ENCODE results near the gene CELA1. TPM values are rescaled to one million over a fixed set of nuclear protein-coding genes. Genes with fewer than 3 reads are reported as not detected.

Gene CELA1
- polyA plus RNA-seq, 3 donors, result 0.67 to 3.0 TPM; not detected in 1

DNA sequence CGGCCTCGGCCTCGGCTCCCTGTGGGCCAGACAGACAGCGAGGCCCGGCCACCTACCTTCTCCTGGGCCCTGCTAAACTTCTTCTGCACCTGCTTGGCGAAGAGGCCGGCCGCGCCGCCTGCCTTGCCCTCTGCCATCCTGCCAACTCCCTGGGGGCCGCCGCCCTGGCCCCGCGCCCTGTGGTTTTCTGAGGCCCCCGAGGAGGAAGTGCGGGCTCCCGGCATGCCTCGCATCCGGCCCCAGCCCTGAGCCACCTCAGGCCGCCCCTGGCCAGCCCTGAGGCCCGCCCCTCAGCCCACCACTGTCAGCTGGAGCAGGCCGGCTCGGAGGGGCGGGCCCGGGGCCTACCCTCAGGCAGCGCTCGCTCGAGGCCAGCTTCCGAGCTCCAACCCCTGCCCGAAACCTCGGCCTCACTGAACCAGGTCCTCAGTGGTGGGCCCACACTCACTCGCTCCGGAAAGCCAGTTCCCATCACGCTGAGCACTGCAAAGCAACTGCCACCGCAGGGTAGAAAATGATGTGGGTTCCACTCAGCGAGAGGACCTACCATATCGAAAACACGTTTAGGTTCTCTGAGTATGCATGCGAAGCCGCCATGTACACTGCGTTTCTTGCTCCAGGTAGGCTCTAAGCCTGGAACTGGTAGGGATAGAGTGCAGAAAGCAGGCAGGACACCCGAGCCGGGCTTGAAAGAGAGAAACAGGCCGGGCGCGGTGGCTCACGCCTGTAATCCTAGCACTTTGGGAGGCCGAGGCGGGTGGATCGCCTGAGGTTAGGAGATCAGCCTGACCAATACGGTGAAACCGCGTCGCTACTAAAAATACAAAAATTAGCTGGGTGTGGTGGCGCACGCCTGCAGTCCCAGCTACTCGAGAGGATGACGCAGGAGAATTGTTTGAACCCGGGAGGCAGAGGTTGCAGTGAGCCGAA, 22.2 kb downstream of the CELA1 start, which contains the start of gene BIN2:
BIN2 (minus strand) TSS at position 209 of the 930 bp plus-strand sequence; CDS start at position 137, 72 bp downstream.
- peaks cover 11 to 20% of the 10 kb centered on the region in 2 donors for H3K36me3 Mint-ChIP-seq
- TF ChIP-seq, protein P1, sequence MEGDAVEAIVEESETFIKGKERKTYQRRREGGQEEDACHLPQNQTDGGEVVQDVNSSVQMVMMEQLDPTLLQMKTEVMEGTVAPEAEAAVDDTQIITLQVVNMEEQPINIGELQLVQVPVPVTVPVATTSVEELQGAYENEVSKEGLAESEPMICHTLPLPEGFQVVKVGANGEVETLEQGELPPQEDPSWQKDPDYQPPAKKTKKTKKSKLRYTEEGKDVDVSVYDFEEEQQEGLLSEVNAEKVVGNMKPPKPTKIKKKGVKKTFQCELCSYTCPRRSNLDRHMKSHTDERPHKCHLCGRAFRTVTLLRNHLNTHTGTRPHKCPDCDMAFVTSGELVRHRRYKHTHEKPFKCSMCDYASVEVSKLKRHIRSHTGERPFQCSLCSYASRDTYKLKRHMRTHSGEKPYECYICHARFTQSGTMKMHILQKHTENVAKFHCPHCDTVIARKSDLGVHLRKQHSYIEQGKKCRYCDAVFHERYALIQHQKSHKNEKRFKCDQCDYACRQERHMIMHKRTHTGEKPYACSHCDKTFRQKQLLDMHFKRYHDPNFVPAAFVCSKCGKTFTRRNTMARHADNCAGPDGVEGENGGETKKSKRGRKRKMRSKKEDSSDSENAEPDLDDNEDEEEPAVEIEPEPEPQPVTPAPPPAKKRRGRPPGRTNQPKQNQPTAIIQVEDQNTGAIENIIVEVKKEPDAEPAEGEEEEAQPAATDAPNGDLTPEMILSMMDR (IDR thresholded peaks at IDR 0.05), result no peak
- Histone ChIP-seq H3K79me2 (ENCODE audit: insufficient read depth, low read length) (peaks cover 73% of the 10 kb centered on the region), H2AFZ (ENCODE audit: insufficient read depth, low read depth, low read length, poor library complexity, severe bottlenecking) (peak within 1 kb of the TSS; percentile 75), H3K9me3 (replicated peaks in 1 of 2; ENCODE audit: control insufficient read depth in 1 of 2, insufficient read depth in 1 of 2, low read length in 2 of 2) (no peaks in the 10 kb centered on the region), H3K27ac (ENCODE audit: low read depth in 1 of 2, low read length in 2 of 2) (peak within 1 kb of the TSS; percentile 83 to 95), H3K36me3 (replicated peaks in 1 of 2; ENCODE audit: control insufficient read depth in 1 of 2, insufficient read depth in 2 of 2, low read length in 2 of 2) (no peaks in the 10 kb centered on the region), H3K4me3 (replicated peaks in 1 of 3; ENCODE audit: low read depth in 2 of 3, low read length in 3 of 3) (peak within 1 kb of the TSS; percentile 68 to 99 (median 81)), H3K4me1 (ENCODE audit: control insufficient read depth in 1 of 2, insufficient read depth in 2 of 2, low read length in 2 of 2) (peaks cover 92 to 97% of the 10 kb centered on the region in 2 donors), H4K20me1 (ENCODE audit: insufficient read depth, low read length) (peaks cover 31% of the 10 kb centered on the region), H3K9ac (ENCODE audit: insufficient read depth, low read length, poor library complexity, severe bottlenecking) (peak within 1 kb of the TSS; percentile 84), H3K4me2 (replicated peaks; ENCODE audit: extremely low read depth, low read length, poor library complexity, severe bottlenecking) (peak within 1 kb of the TSS; percentile 99), H3K27me3 (ENCODE audit: control insufficient read depth in 2 of 2, insufficient read depth in 2 of 2, low read length in 2 of 2) (no peaks in the 10 kb centered on the region)
- peak in 2 of 3 donors; percentile 56 to 58 for DNase-seq
- H3K9me3 Mint-ChIP-seq, result no peaks in the 10 kb centered on the region
- H3K4me1 Mint-ChIP-seq, result peaks cover 92% of the 10 kb centered on the region
- peak within 1 kb of the TSS; percentile 92 to 98 for H3K4me3 Mint-ChIP-seq
- WGBS (ENCODE audit: insufficient coverage), result 30% methylated on average over 56 of the region's 60 CpGs
- H3K27ac Mint-ChIP-seq, result peak within 1 kb of the TSS; percentile 89 to 95 (median 92)
- peaks cover 0 to 2% (median 0%) of the 10 kb centered on the region in 3 donors for H3K27me3 Mint-ChIP-seq (ENCODE audit: low read depth in 3 of 3)
- intact Hi-C loops (cut with micrococcal nuclease), result loop anchor here in 1 of 2 donors (5.0 kb wide), 1 partner anchor 68 kb away; the partner anchor contains the start of gene GALNT6

DNA sequence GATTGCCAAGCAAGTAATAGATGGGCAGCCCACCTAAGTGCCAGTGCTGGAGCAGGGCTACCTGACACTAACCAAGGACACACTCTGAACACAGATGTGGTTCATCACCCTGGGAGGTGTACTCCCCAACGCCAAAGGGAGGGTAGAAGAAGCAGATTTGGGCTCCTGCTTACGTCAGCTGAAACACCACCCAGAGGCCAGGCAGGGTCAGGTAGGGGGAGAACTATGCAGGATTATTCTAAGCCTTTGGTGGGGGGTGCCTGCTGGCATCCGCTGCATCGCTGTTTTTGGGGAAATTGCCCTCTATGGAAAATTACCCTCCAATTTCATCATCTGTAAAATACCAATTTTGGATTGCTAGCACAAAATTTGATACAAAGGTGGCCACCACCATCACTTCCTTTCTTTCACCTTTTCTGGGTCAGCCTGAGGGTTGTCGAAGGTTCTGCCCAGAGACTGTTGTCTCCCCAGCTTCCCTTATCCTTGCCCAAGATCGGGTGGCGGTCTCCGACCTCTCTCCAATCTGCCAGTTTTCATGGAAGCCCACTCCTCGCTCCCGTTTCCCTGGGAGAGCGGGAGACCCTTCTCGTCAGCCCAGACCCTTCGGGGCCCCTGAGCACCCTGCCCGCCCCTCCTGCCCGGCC, 23.0 kb downstream of the CELA1 start:
- Histone ChIP-seq H3K4me2 (replicated peaks; ENCODE audit: extremely low read depth, low read length, poor library complexity, severe bottlenecking) (peak overlapping the region; percentile 99), H3K27ac (ENCODE audit: low read depth in 1 of 2, low read length in 2 of 2) (peak overlapping the region; percentile 83 to 95), H2AFZ (ENCODE audit: insufficient read depth, low read depth, low read length, poor library complexity, severe bottlenecking) (peak overlapping the region; percentile 75), H3K9me3 (replicated peaks in 1 of 2; ENCODE audit: control insufficient read depth in 1 of 2, insufficient read depth in 1 of 2, low read length in 2 of 2) (no peaks in the 10 kb centered on the region), H4K20me1 (ENCODE audit: insufficient read depth, low read length) (peaks cover 39% of the 10 kb centered on the region), H3K79me2 (ENCODE audit: insufficient read depth, low read length) (peaks cover 78% of the 10 kb centered on the region), H3K27me3 (ENCODE audit: control insufficient read depth in 2 of 2, insufficient read depth in 2 of 2, low read length in 2 of 2) (no peaks in the 10 kb centered on the region), H3K36me3 (replicated peaks in 1 of 2; ENCODE audit: control insufficient read depth in 1 of 2, insufficient read depth in 2 of 2, low read length in 2 of 2) (no peaks in the 10 kb centered on the region), H3K9ac (ENCODE audit: insufficient read depth, low read length, poor library complexity, severe bottlenecking) (peak overlapping the region; percentile 84), H3K4me3 (replicated peaks in 1 of 3; ENCODE audit: low read depth in 2 of 3, low read length in 3 of 3) (peak overlapping the region; percentile 68 to 99 (median 81)), H3K4me1 (ENCODE audit: control insufficient read depth in 1 of 2, insufficient read depth in 2 of 2, low read length in 2 of 2) (peaks cover 92 to 97% of the 10 kb centered on the region in 2 donors)
- TF ChIP-seq, protein P1 (IDR thresholded peaks at IDR 0.05), result no peak
- Mint-ChIP-seq H3K9me3 (no peaks in the 10 kb centered on the region), H3K4me3 (peak overlapping the region; percentile 92 to 98), H3K27ac (peak overlapping the region; percentile 89 to 95 (median 92)), H3K27me3 (ENCODE audit: low read depth in 3 of 3) (no peaks in the 10 kb centered on the region), H3K4me1 (peaks cover 92% of the 10 kb centered on the region), H3K36me3 (peaks cover 11 to 25% of the 10 kb centered on the region in 2 donors)
- peak in 2 of 3 donors; percentile 22 to 32 for DNase-seq
- under 1% methylated on average over 11 of the region's 15 CpGs for WGBS (ENCODE audit: insufficient coverage)
- intact Hi-C loops (cut with micrococcal nuclease), result loop anchor here in 1 of 2 donors (5.0 kb wide), 1 partner anchor 69 kb away; the partner anchor contains the start of gene GALNT6

All from CD14-positive monocyte (primary cell).